HCT116 (cell line): Measurements from ENCODE around the gene HSPB3. TPM values are rescaled to one million over a fixed set of nuclear protein-coding genes. Genes with fewer than 3 reads are reported as not detected.

Source experiments
- ATAC-seq: fragments of 200-7000 bp; cut with Tn5 transposase; 2 replicates; pipeline ENCODE4 v1.9.1; 2020; ENCODE audit warnings: mild to moderate bottlenecking, moderate library complexity
- BruUV-seq: library from RNA; stranded (reverse); fragments of 400-500 nt; replicated peaks from 2 replicates; lab custom pipeline; 2021; lab: Mats Ljungman, UMichigan
- CTCF ChIA-PET: fragments of 300-600 bp; sonication (Branson Sonifier 250); formaldehyde crosslinking; loops from one replicate; lab custom pipeline; 2021; ENCODE audit warnings: antibody characterized with exemption; lab: Charles Lee
- POLR2A ChIA-PET: fragments of 300-600, 350-600 bp; sonication (Branson Sonifier 250); formaldehyde crosslinking; loops from one replicate; lab custom pipeline; 2021; ENCODE audit warnings: antibody characterized with exemption; lab: Charles Lee
- RAD21 ChIA-PET, 2 experiments: fragments of 300-600 bp; sonication (Branson Sonifier 250); formaldehyde crosslinking; loops; one replicate each; lab custom pipeline; 2023; ENCODE audit warnings: low total read pairs in 2 of 2; ENCODE audit not compliant: uncharacterized antibody in 2 of 2, unreplicated experiment in 2 of 2, low non-redundant PET in 1 of 2; lab: Charles Lee
- DNase-seq: peaks from one replicate; pipeline ENCODE4 v3.0.0-alpha.2; 2010; ENCODE audit warnings: low read depth, low spot score
- H2AFZ ChIP-seq: fragments of 200-600 bp; shearing (Covaris generic), sonication (generic); 2 replicates; pipeline ENCODE4 v1.6.1; 2017; ENCODE audit warnings: low read depth, mixed run types, mixed read lengths, antibody characterized with exemption, low read length; ENCODE audit not compliant: poor library complexity, severe bottlenecking
- H3K27ac ChIP-seq: 2 replicates; pipeline ENCODE4 v1.5.1; 2012; ENCODE audit warnings: low read depth, low read length
- H3K27me3 ChIP-seq: fragments of 200-600 bp; sonication (generic); 2 replicates; pipeline ENCODE4 v1.6.1; 2016; ENCODE audit warnings: mixed run types, low read length, mixed read lengths; ENCODE audit not compliant: insufficient read depth
- H3K36me3 ChIP-seq, 2 experiments: fragments of 200-500 bp in 1 of 2; fragments of 200-600 bp in 1 of 2; sonication (Bioruptor generic) in 1 of 2; sonication (generic) in 1 of 2; 2 replicates each; pipeline versions ENCODE4 v1.5.1 to v1.6.1; 2014 to 2016; ENCODE audit warnings: low read length in 2 of 2, inconsistent platforms in 1 of 2, mixed read lengths in 1 of 2, mixed run types in 1 of 2; ENCODE audit not compliant: insufficient read depth in 2 of 2, control insufficient read depth in 1 of 2
- H3K4me1 ChIP-seq, 2 experiments: fragments of 200-600 bp in 1 of 2; sonication (generic) in 1 of 2; 2 replicates each; pipeline versions ENCODE4 v1.5.1 to v1.6.1; 2012 to 2017; ENCODE audit warnings: low read length in 2 of 2, inconsistent platforms in 1 of 2, mild to moderate bottlenecking in 1 of 2, mixed read lengths in 1 of 2, mixed run types in 1 of 2, moderate library complexity in 1 of 2; ENCODE audit not compliant: insufficient read depth in 2 of 2, control insufficient read depth in 1 of 2
- H3K4me2 ChIP-seq: fragments of 200-600 bp; sonication (generic); 2 replicates; pipeline ENCODE4 v1.6.1; 2017; ENCODE audit warnings: mixed run types, low read length, mixed read lengths
- H3K4me3 ChIP-seq, 2 experiments: fragments of 200-600 bp in 1 of 2; sonication (generic) in 1 of 2; replicated peaks in 1 of 2; 2 replicates each; pipeline ENCODE4 v1.5.1; 2011 to 2016; ENCODE audit warnings: low read length in 2 of 2, control low read depth in 1 of 2, low read depth in 1 of 2, mild to moderate bottlenecking in 1 of 2, mixed read lengths in 1 of 2, mixed run types in 1 of 2
- H3K79me2 ChIP-seq: fragments of 200-600 bp; sonication (generic); 2 replicates; pipeline ENCODE4 v1.6.1; 2017; ENCODE audit warnings: mild to moderate bottlenecking, mixed run types, low read length, moderate library complexity, mixed read lengths; ENCODE audit not compliant: insufficient read depth
- H3K9ac ChIP-seq: fragments of 200-600 bp; sonication (generic); 2 replicates; pipeline ENCODE4 v1.6.1; 2016; ENCODE audit warnings: low read length, mixed read lengths
- H3K9me2 ChIP-seq: fragments of 200-600 bp; sonication (generic), shearing (Covaris generic); 2 replicates; pipeline ENCODE4 v1.6.1; 2017; ENCODE audit warnings: mixed run types, mild to moderate bottlenecking, moderate library complexity; ENCODE audit not compliant: insufficient read depth
- H3K9me3 ChIP-seq, 2 experiments: fragments of 200-500 bp in 1 of 2; fragments of 200-600 bp in 1 of 2; sonication (Bioruptor generic) in 1 of 2; sonication (generic) in 1 of 2; 2 replicates each; pipeline ENCODE4 v1.6.1; 2014 to 2017; ENCODE audit warnings: low read length in 2 of 2, mixed read lengths in 2 of 2, inconsistent platforms in 1 of 2, low read depth in 1 of 2, mild to moderate bottlenecking in 1 of 2, mixed run types in 1 of 2, moderate library complexity in 1 of 2; ENCODE audit not compliant: control insufficient read depth in 1 of 2, insufficient read depth in 1 of 2
- H4K20me1 ChIP-seq: fragments of 200-600 bp; sonication (generic), shearing (Covaris generic); 2 replicates; pipeline ENCODE4 v1.6.1; 2017; ENCODE audit warnings: mixed run types, mild to moderate bottlenecking, moderate library complexity; ENCODE audit not compliant: insufficient read depth
- CBX3 ChIP-seq: IDR thresholded peaks from 2 replicates; pipeline ENCODE4 v1.6.1; 2012; ENCODE audit warnings: low read depth
- CEBPB ChIP-seq: IDR thresholded peaks from 2 replicates; pipeline ENCODE4 v1.6.1; 2012; ENCODE audit warnings: low read depth
- CTCF ChIP-seq, 3 experiments: fragments of 200-600 bp in 1 of 3; sonication (generic) in 1 of 3; IDR thresholded peaks in 2 of 3; conservative IDR thresholded peaks in 1 of 3; 2 replicates each; pipeline ENCODE4 v1.5.1; 2012 to 2017; ENCODE audit warnings: low read depth in 2 of 3, low read length in 2 of 3, antibody characterized with exemption in 1 of 3, borderline replicate concordance in 1 of 3, control low read depth in 1 of 3, mild to moderate bottlenecking in 1 of 3, mixed read lengths in 1 of 3, mixed run types in 1 of 3, moderate library complexity in 1 of 3; ENCODE audit not compliant: insufficient read depth in 1 of 3
- EGR1 ChIP-seq: IDR thresholded peaks from 2 replicates; pipeline ENCODE4 v1.6.1; 2012; ENCODE audit warnings: low read depth
- ELF1 ChIP-seq: IDR thresholded peaks from 2 replicates; pipeline ENCODE4 v1.6.1; 2012; ENCODE audit warnings: low read depth, borderline replicate concordance
- EZH2 ChIP-seq: fragments of 200-600 bp; sonication (generic); IDR thresholded peaks from 2 replicates; pipeline ENCODE4 v1.6.1; 2017; ENCODE audit warnings: antibody characterized with exemption, mixed run types
- FOSL1 ChIP-seq: IDR thresholded peaks from 2 replicates; pipeline ENCODE4 v1.6.1; 2012; ENCODE audit warnings: low read depth
- POLR2A ChIP-seq: IDR thresholded peaks from 2 replicates; pipeline ENCODE4 v1.7.0; 2011; ENCODE audit warnings: borderline replicate concordance; ENCODE audit not compliant: insufficient read depth, insufficient read length; ENCODE audit errors: extremely low read depth
- RAD21 ChIP-seq: IDR thresholded peaks from 2 replicates; pipeline ENCODE4 v1.6.1; 2012; ENCODE audit warnings: low read depth, mild to moderate bottlenecking
- SIN3A ChIP-seq: IDR thresholded peaks from 2 replicates; pipeline ENCODE4 v1.6.1; 2012; ENCODE audit warnings: low read depth
- SP1 ChIP-seq: IDR thresholded peaks from 2 replicates; pipeline ENCODE4 v1.6.1; 2012; ENCODE audit warnings: low read depth
- SRF ChIP-seq: IDR thresholded peaks from 2 replicates; pipeline ENCODE4 v1.6.1; 2012; ENCODE audit warnings: low read depth
- YY1 ChIP-seq: IDR thresholded peaks from 2 replicates; pipeline ENCODE4 v1.6.1; 2011; ENCODE audit warnings: low read length, low read depth, moderate library complexity, mild to moderate bottlenecking; ENCODE audit not compliant: insufficient replicate concordance; ENCODE audit errors: extremely low read depth
- ZFX ChIP-seq: fragments of 450-650 bp; IDR thresholded peaks from 2 replicates; pipeline ENCODE4 v1.6.1; 2017
- intact Hi-C: fragments of 100-400 bp; cut with micrococcal nuclease; formaldehyde crosslinking; loops from 2 replicates; pipeline ENCODE4 v1.10.0; 2022
- total RNA-seq: library from RNA; stranded (reverse); gene quantifications from one replicate; pipeline ENCODE4 v1.2.1, GENCODE V29; 2021; ENCODE audit not compliant: unreplicated experiment
- TF ChIP-seq, protein P1 (sequence below): IDR thresholded peaks from 2 replicates; pipeline ENCODE4 v1.6.1; 2012
- TF ChIP-seq, protein P2 (sequence below): IDR thresholded peaks from 2 replicates; pipeline ENCODE4 v1.6.1; 2012; ENCODE audit warnings: low read depth

The HSPB3 gene
- total RNA-seq, 1 experiment from 2014 or later: not detected

DNA sequence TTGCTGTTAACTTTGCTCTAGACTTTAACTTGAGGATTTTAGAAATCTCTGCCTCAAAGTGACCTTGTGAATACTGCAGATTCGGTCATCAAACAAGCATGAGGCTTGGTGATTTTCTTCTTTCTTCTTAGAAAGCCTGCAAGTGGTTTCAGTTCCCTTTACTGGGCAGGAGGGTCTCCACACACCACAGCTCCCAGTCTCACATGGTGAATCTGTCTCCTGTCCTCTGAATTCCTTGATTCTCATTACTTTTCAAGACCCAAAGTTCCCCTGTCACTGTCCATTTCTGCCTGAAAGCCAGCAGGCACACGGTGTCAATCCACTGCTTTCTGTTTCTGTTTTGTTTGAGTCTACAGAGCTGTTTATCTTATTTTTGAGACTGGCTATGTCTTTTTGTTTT lies 14.1 kb downstream of the HSPB3 start:
- no peaks in the 10 kb centered on the region for H3K9me2 ChIP-seq
- ATAC-seq: no peak
- no peak overlapping the region for H3K9ac ChIP-seq
- H3K27ac ChIP-seq: no peak overlapping the region
- H3K79me2 ChIP-seq: no peaks in the 10 kb centered on the region
- intact Hi-C loops: no loop called here
- no TSS peak for BruUV-seq
- H4K20me1 ChIP-seq: no peaks in the 10 kb centered on the region
- no peaks in the 10 kb centered on the region for H3K9me3 ChIP-seq
- H3K27me3 ChIP-seq: no peaks in the 10 kb centered on the region
- no peak for DNase-seq
- TF ChIP-seq, protein P1, sequence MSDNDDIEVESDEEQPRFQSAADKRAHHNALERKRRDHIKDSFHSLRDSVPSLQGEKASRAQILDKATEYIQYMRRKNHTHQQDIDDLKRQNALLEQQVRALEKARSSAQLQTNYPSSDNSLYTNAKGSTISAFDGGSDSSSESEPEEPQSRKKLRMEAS: no peak
- TF ChIP-seq ZFX: no peak
- no peak for TF ChIP-seq POLR2A
- TF ChIP-seq ELF1: no peak
- TF ChIP-seq SRF: no peak
- no peak overlapping the region for H2AFZ ChIP-seq
- no peak overlapping the region for H3K4me2 ChIP-seq
- CTCF ChIA-PET: no interaction called here
- H3K4me3 ChIP-seq: no peak overlapping the region
- H3K36me3 ChIP-seq: no peaks in the 10 kb centered on the region
- POLR2A ChIA-PET: no interaction called here
- RAD21 ChIA-PET: no interaction called here
- H3K4me1 ChIP-seq: no peaks in the 10 kb centered on the region

DNA sequence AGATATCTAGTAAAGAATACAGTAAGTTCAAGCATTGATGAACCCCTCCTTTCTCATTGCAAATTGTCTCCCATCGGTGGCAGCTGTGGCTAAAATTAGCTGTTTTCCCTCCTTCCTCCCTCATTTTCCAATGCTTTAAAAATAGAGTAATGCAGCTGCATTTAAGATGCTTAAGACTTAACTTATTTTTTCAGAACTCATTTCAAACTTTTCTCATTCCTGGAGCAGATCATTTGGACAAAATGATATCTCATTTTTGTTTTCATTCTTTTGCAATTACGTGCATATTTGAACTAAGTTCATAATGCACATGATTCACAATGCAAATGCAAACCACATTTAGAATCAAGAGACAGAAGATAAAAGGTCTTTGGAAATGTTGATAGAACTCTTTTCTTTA lies 14.6 kb downstream of the HSPB3 start:
- no peaks in the 10 kb centered on the region for H3K4me1 ChIP-seq
- no peak overlapping the region for H3K4me2 ChIP-seq
- intact Hi-C loops: no loop called here
- POLR2A ChIA-PET: no interaction called here
- no peaks in the 10 kb centered on the region for H3K79me2 ChIP-seq
- no peaks in the 10 kb centered on the region for H4K20me1 ChIP-seq
- H3K9me2 ChIP-seq: no peaks in the 10 kb centered on the region
- H3K4me3 ChIP-seq: no peak overlapping the region
- DNase-seq: no peak
- RAD21 ChIA-PET: no interaction called here
- CTCF ChIA-PET: no interaction called here
- H3K9me3 ChIP-seq: no peaks in the 10 kb centered on the region
- H3K27ac ChIP-seq: no peak overlapping the region
- H3K9ac ChIP-seq: no peak overlapping the region
- H3K27me3 ChIP-seq: no peaks in the 10 kb centered on the region
- H3K36me3 ChIP-seq: no peaks in the 10 kb centered on the region
- H2AFZ ChIP-seq: no peak overlapping the region
- BruUV-seq: no TSS peak
- no peak for ATAC-seq
- TF ChIP-seq ELF1: no peak
- TF ChIP-seq, protein P2, sequence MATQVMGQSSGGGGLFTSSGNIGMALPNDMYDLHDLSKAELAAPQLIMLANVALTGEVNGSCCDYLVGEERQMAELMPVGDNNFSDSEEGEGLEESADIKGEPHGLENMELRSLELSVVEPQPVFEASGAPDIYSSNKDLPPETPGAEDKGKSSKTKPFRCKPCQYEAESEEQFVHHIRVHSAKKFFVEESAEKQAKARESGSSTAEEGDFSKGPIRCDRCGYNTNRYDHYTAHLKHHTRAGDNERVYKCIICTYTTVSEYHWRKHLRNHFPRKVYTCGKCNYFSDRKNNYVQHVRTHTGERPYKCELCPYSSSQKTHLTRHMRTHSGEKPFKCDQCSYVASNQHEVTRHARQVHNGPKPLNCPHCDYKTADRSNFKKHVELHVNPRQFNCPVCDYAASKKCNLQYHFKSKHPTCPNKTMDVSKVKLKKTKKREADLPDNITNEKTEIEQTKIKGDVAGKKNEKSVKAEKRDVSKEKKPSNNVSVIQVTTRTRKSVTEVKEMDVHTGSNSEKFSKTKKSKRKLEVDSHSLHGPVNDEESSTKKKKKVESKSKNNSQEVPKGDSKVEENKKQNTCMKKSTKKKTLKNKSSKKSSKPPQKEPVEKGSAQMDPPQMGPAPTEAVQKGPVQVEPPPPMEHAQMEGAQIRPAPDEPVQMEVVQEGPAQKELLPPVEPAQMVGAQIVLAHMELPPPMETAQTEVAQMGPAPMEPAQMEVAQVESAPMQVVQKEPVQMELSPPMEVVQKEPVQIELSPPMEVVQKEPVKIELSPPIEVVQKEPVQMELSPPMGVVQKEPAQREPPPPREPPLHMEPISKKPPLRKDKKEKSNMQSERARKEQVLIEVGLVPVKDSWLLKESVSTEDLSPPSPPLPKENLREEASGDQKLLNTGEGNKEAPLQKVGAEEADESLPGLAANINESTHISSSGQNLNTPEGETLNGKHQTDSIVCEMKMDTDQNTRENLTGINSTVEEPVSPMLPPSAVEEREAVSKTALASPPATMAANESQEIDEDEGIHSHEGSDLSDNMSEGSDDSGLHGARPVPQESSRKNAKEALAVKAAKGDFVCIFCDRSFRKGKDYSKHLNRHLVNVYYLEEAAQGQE: no peak
- no peak for TF ChIP-seq POLR2A
- TF ChIP-seq FOSL1: no peak
- TF ChIP-seq, protein P1: no peak
- TF ChIP-seq YY1: no peak
- TF ChIP-seq CTCF (IDR thresholded peaks at IDR 0.05 in 2 of 3, conservative IDR thresholded peaks at IDR 0.05 in 1 of 3; ENCODE audit: borderline replicate concordance in 1 of 3, insufficient read depth in 1 of 3, low read depth in 2 of 3, low read length in 2 of 3): no peak
- no peak for TF ChIP-seq EGR1
- no peak for TF ChIP-seq CEBPB
- no peak for TF ChIP-seq ZFX
- no peak for TF ChIP-seq CBX3
- no peak for TF ChIP-seq SIN3A
- no peak for TF ChIP-seq EZH2
- TF ChIP-seq SP1: no peak
- no peak for TF ChIP-seq RAD21
